ENCODE results near the gene ADD2.
"Not testable (repeated sequence)": the region's sequence is repeated elsewhere in the genome, so short reads cannot be mapped to it uniquely, and the experiment has no call there.

The ADD2 gene

DNA sequence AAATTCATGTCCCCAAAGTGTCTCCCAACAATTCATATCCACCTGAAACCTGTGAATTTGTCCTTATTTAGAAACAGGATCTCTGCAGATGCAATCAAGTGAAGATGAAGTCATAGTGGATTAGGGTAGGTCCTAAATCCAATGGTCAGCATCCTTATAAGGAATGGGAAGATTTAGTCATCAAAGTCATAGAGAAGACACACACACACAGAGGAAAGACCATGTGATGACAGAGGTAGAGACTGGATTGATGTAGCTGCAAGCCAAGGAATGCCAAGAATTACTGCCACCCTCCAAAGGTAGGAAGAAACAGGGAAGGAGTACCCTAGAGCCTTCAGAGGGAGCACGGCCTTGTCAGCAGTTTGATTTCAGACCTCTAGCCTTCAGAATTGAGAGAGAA lies 17.7 kb downstream of the ADD2 start:
- no peak for DNase-seq

DNA sequence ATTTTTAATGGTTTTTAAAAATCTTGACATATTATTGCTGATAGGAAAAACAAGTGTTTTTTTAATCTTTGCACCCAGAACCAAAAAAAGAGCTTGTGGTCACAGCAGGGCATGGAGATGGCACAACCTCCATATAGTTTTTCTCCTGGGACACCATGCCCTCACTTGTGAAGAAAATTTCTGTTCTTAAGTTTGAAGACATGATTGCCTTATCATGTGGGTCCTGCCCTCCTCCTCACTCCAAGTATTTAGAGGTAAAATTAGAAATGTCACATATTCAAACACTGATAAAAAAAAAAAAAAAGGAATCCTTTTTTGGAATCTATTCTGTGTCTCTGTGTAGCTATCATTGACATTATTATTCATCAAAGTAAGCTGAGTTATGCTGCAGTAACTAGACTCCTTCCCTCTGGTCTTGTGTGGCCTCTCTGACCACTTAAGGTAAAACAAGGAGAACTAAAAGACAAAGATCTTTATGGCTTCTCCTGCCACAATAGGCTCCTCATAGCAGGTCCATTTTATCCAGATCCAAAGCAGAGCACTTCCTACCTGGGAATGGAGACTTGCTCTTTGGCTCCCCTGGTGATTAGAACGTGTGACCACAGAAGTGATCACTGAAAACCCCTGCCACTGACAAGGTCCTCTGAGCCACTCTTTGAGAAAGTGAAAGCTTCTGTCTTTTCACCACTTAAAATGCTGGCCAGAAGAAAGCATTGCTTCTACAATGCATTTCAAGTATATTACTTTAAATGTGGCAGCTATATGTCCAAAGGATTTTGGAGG lies 19.8 kb downstream of the ADD2 start:
- no peak for DNase-seq

DNA sequence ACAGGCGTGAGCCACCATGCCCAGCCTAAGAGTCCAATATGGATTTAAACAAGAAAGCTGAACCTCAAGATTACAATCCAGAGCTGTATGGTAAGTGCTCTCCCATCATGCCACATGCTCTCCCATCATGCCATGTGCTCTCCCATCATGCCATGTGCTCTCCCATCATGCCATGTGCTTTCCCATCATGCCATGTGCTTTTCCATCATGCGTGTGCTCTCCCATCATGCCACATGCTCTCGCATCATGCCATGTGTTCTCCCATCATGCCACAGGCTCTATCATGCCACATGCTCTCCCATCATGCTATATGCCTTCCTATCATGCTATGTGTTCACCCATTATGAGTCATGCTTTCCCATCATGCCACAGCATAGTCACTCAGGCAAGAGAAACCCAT lies 20.7 kb downstream of the ADD2 start:
- no peak for DNase-seq

DNA sequence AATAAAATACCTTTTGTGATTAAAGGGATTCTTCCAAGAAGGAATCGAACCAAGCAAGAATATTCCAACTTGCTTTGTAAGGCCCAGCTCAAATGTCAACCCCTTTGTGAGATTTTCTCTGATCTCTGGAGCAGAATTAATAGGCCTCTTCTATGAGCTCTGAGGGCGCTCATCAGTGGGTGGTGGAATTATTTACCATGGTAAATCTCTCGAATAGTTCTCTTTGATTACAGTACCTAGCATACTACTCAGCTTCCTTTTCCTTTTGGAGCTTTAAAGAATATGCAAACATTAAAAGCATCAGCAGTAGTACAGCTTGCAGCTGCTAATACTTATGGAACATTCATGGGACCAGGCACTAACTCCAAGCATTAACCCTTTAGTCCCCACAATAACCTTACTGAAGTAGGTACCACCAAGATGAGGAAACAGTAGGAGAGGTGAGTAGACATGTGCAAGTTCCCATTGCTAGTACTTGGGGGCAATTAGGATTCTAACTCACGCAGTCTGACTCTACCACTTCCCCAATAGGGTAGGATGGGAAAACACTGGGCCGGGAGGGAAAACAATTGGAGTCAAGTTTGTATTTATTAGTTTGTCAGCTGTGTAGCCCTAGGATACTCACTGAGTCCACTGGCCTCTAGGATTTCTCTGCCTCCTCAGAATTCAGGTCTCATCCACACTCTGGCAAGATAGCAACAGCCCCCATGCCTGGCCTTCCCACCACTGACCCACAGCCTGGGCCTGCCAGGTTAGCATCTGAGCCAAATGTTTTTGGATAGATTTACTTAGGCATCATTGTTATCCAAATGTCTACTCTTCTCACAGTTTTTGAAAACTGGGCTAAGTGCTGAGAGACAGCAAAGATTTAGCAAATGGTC lies 21.7 kb downstream of the ADD2 start:
- DNase-seq, result no peak

DNA sequence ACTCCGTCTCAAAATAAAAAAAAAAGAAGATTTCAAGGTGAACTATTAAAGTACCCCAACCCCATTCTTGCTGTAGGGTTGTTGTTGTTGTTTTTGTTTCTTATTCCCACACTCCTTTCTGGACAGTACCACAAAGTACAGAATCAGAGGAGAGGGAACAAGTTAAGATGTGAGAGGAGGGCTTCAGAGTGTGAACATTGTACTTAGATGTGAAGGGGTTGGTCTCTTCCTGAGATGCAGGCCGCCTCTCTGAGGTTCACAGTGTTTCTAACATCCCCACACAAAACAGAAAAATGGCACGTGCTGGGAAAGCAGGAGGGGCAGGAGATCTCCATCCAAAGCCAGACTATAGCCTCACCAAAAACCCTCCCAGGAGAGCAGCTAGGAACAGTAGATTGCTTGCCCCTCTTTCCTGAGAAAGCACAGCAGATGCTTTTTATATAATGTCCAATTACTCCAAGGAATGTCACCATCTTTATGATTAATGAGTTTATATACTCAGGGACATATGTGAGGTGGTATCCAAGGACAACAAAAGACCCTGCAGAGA lies 22.6 kb downstream of the ADD2 start:
- DNase-seq, result no peak

DNA sequence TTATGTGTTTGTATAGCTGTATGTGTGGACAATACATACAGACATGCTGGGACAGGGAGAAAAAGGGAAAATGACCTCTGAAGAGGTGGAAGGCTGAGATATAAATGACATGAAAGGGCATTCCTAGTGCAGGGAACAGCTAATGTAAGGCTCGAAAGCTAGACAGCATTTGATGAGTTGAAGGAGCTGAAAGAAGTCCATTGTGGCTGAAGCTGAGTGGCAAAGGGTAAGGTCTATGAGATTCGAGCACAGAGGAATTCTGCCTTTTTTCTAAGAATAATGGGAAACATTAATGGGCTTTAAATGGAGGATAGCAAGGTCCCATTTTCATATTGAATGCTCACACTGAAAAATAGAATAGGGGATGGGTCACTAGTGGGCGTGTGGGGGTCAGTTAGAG lies 23.6 kb downstream of the ADD2 start:
- no peak for DNase-seq

DNA sequence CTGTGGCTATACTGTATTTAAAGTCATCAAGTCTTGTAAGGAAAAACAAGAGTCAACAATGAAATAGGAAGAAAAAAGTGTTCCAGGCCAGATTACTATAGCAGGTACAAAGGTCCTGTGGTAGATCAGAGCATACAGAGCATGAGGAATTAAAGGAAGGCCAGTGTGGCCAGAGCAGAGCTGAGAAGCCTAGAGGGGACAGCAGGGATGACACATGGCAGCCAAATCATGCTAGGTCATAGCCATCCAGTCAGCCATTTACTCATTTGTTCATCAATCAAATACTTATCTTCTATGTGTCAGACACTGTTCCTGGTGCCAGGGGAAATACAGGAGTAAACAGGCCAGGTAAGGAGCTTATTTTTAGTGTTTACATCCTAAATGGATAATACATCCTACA lies 24.3 kb downstream of the ADD2 start:
- DNase-seq, result no peak

DNA sequence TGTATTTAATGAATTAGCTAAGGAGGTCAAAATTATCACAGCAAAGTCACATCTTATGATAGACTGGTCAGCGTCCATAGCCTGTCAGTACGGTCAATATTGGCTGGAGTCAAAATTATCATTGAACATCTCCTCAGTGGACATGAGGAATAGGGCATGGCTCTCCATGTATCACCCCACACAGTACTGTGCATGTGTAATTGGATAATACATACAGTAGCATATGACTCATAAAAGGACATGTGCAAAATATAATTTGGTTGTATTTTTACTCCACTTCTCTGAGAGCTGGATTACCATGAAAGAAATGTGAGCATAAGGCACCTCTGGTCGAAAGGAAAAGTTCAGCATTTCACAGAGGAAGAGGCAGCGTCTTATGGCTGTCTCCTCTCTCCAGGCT lies 24.9 kb downstream of the ADD2 start:
- no peak for DNase-seq

DNA sequence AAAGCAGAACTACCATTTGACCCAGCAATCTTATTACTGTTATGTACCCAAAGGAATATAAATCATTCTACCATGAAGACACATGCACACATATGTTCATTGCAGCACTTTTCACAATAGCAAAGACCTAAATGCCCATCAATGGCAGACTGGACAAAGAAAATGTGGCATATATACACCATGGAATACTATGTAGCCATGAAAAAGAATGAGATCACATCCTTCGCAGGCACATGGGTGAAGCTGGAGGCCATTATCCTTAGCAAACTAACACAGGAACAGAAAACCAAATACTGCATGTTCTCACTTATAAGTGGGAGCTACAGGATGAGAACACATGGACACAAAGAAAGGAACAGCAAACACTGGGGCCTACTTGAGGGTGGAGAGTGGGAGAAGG lies 28.5 kb downstream of the ADD2 start:
- not testable (repeated sequence) for DNase-seq

DNA sequence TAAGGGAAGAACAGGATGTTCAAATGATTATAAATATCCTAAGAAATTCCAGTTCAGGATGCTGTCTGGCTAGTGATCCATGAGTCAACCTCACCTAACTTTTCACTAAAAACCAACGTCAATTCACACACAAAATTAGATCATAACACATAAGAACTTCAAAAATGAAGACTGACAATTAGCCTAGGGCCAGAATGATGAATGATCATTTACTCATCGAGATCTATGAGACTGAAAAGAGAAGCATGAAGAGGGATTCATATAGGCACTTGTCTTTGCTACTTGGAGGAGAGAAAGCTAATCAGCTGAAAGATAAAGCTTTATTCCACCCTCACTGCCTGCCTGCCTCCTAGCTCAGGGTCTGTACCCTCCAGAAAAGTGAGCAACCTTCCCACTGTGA lies 29.8 kb downstream of the ADD2 start:
- DNase-seq, result no peak

DNA sequence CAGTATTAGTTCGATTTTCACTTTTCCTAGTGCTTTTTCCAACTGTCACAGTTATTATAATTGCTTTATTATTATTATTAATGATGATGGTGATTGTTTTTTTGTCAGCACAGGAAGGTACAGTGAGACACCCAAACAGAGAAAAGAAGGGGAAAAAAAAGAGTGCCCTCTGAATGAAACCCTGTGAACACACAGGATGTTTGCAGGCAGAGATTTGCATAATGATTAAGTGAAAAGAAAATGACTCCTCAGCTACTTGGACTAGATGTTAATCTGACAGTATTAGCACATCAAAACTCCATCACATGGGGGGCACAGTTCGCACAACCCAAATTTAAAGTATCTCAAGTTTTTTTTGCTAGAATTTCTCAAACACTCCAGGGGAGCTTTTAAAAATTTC lies 32.9 kb downstream of the ADD2 start:
- DNase-seq, result no peak

DNA sequence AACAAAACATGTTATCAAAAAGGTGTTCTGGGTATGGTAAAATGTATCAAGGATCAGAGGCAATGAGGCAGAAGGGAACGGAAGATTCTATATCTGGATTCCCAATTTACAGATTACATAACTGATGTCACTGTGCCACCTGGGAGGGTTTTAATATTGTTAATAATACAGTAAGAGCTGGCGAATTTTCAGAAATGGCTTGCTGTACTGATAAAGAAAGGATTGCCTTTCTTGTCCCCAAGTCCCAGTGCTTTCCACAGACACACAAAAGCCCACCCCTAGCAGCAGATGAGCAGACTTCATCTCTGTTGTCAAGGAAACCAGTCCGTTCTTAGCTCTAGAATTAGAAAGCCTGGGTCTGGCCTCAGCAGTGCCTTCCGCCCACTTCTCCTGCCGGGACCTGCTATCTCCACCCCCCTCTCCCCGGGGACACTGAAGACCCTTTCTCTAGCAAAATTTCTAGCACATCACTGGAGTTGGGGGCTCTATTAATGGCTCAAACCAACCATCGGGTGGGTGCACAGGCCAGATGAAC lies 34.3 kb downstream of the ADD2 start:
- DNase-seq, result no peak

DNA sequence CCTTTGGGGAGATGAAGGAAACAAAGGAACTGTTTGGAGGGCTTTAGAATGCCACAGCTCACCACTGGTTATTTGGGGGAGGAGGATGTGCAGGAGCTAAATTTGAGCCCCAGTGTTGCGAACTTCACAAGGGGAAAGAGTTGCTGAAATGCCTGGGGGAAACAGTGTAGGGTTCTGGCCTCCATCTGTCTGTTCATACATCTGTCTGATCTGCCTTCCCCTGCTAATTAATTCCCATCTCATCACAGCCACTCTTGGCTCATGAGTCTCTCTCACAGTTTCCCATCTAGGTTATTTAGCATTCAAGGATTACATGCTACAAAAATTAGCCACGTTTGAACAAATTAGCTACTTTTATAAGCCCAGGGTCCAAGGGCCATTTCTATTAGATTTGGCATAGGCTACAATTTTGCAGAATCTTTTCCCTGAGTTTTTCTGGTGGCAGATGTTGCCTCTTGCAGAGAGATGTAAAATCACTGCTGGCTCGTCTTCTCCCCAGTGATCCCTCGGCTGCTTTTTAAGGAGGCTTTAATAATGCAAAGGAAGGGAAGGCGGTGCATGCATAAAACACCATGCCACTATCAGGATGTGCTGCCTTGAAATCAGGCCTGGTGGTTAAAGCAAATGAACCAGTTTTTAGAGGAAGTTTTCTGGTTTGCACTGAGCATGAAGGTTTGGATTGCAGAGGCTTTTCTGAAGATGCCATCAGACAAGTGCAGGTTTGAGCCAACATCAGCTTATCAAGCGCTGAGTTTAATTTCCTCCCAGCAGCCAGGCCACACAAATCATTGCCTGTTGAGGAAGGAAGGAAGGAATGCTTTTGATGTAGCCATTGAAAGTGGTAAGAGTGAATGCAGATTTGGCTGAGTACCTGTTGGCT lies 35.0 kb downstream of the ADD2 start:
- DNase-seq, result no peak

DNA sequence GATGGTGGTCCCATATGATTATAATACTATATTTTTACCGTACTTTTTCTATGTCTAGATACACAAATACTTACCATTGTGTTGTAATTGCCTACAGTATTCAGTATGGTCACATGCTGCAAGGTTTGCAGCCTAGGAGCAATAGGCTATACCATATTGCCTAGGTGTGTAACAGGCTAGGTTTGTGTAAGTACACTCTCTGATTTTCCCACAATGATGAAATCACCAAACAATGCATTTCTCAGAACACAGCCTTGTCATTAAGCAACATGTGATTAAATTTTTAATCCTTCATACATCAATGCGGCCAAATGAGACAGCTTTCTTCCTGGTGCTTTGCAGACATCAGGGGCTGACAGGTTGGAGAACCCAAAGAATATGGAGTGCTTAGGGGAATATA lies 37.3 kb downstream of the ADD2 start:
- no peak for DNase-seq

DNA sequence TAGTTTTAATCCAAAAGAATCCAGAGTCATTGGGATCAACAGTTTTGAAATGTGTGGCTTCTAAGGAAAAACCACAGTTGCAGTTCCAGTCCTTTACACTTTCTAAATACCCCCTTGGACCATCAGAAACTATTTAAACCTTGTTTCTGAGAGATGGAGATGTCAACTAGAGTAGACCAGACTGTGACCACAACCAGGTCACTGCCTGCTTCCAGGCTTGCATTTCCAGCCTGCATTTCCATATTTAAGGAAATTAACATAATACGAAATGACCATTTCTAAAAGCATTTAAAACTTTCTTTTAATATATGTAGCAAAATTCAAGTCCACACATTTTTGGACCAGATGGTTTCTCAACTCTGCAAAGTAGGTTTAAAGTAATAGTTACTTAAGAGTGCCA lies 38.4 kb downstream of the ADD2 start:
- no peak for DNase-seq

DNA sequence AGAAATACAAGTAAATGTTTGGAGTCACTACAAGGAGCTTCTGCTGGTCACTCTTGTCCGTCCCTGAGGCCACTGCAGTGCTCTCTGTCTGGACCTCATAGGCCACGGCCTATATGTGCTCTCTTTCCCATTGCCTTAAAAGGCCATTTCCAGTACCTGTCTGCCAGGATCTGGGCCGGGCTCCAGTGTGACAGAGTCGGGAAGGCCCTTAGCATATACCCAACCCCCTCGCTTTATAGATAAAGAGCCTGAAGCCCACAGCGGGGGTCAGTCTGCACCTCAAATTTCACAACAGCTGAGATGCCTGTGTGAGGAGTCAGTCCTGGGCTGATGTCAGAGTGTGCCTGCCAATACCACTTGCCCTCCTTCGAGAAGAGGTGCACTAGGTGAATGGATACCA lies 39.9 kb downstream of the ADD2 start:
- no peak for DNase-seq

DNA sequence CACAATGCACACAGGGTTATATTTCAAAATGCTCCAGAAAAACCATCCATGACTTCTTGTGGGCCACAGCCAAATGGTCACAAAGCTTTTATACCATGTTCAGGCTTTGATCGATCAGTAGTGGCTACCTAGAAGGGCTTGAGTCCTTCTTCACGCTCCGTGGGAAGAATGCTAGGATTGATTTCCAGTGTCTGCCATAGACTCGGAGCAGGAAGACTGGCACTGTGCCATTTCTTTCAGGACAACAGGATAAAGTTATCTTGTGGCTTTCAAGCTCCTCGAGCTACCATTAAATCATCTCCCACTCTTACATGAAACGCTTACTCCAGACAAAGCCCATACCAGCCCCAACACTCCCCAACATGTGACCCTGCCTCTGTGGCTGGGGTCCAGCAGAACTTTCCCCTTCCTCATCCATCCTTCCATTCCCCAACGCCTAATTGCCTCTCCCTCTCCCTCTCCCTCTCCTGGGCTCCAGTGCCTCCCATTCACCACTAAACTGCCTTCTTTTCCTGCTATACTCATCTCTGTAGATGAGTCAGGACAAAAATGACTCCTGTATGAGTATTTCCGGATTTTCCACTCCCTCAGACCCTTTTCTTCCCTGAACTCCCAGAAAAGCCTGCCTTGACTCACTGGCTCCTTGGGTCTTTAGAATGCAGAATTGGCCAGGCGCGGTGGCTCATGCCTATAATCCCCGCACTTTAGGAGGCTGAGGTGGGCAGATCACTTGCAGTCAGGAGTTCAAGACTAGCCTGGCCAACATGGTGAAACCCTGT lies 40.9 kb downstream of the ADD2 start:
- no peak for DNase-seq

DNA sequence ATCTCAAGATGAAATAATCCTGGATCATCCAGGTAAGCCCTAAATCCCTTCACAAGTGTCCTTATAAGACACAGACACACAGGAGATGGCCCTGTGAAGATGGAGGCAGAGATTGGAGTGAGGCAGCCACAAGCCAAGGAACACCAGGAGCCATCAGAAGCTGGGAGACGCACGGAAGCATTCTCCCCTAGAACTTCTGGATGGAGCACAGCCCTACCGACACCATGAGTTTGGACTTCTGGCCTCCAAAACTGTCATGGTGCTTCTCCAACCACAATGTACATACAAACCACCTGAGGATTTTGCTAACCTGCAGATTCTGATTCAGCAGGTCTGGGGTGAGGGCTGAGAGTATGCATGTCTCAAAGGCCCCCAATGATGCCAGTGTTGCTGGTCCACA lies 42.5 kb downstream of the ADD2 start:
- no peak for DNase-seq

DNA sequence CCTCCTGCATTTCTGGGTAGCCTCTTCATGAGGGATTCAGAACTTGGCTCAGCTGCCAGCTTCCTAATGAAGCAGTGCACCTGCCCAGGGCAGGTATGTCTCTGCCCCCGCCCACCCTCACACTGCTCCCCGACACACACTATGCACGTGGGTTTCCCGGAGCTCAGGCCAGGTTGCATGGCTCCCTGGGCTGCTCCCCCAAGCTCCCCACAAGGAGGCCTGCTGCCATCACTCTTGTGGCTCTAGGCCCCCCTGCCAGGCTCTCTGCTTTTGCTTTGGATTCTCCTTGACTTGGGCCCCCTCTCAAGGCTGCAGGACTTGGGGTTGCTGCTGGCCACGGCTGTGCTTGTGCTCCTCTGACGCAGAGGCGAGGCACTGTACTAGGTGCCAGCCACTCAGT lies 43.6 kb downstream of the ADD2 start:
- no peak for DNase-seq

DNA sequence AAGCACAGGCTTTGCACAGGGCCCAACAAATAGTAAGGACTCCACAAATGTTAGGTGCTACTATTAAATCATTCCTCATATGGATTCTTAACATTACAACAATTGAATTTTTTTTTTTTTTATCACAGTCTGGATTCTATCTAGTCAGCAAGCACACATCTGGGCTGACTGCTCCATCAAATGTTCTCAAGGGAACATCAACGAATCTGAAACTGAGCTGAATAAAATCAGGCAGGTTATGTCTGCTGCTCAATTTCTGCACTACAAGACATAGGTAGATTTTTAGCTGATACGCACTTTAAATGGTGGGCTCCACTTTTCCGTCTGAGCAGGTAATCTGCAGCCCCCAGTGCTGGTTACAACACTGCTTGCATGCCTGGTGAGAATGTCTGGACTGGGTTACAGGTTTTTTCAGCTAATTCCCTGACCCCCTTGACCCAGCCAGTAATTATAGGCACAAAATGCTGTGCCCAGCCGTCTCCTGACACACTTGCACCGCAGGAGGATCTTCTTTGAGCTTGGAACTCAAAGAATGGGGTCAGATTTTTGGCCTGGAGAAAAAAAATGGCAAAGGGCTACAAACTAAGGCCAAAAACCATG lies 44.6 kb downstream of the ADD2 start:
- no peak for DNase-seq

DNA sequence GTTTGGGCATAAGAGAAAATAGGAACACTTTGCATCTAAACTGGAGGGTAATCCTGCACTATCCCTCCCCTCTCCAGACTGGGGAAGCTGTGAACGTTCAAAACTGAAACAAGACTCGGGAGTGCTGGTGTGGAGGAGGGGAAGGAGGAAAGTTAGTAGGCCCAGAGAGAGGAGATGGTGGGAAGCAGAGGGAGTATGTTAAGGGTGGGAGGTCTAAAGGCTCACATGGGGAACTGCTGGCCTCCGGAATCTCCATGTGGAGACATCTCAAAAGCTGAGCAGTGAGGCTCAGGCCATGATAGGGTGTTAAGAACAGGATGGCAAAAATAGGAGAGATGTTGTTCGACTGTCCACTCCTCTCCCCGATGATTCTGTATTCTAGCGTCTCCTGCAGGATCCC lies 47.9 kb downstream of the ADD2 start:
- DNase-seq, result no peak

DNA sequence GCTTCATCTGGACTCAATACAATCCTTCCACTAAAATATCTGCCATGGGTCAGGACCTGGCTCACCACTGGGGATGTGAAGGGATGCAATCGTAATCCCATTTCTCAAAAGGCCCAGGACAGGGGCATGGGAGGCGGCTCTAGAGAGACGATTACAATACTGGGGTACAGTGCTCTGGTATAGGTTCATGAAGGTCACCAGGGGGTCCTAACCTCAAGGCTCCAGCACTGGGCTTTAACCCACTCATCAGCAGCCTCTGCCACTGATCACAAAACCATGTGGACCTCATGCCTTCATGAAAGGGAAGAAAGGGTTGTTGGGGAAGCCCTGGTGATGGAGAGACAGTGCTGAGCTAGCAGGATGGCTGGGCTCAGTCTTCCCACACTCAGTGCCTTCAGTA lies 48.8 kb downstream of the ADD2 start:
- no peak for DNase-seq

All from T1000 (cell line).